ENCODE results near the gene ZNF557. TPM values are rescaled to one million over a fixed set of nuclear protein-coding genes. Genes with fewer than 3 reads are reported as not detected.

The ZNF557 gene
- polyA plus RNA-seq, 1 donor, result 11.7 TPM

DNA sequence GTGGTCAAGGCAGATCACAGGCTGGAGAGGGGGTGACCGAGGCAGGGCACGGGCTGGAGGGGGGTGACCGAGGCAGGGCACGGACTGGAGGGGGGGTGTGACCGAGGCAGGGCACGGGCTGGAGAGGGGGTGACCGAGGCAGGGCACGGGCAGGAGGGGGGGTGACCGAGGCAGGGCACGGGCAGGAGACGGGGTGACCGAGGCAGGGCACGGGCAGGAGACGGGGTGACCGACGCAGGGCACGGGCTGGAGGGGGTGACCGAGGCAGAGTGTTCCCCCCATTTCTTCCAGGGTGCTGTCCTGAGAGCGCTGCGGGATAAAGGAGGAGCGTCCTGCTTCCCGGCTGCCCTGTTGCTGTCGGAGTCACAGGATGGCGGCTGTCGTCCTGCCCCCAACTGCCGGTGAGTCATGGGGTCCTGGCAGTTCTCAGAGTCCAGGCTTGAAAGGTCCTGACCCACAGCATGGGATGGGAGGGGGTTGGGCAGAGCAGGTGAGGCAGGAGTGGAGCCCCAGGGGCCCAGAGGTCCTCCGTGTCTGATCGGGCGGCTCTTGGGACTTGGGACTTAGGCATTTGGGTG lies 5.3 kb downstream of the ZNF557 start:
- no peak for DNase-seq

DNA sequence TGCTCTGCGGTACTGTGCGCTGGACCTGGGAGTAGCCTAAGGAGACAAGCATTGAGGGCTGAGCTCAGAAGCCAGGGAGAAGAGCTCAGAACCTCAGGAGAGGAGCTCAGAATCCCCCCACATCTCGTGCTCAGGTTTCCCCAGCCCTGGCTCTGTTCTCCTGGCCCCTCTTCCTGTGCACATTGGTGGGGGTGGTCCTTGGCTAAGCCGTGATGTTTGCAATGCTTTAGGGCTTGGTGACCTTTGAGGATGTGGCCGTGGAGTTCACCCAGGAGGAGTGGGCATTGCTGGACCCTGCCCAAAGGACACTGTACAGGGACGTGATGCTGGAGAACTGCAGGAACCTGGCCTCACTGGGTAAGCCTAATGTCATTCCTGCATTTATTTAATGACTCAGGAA lies 6.6 kb downstream of the ZNF557 start:
- no peak for DNase-seq

DNA sequence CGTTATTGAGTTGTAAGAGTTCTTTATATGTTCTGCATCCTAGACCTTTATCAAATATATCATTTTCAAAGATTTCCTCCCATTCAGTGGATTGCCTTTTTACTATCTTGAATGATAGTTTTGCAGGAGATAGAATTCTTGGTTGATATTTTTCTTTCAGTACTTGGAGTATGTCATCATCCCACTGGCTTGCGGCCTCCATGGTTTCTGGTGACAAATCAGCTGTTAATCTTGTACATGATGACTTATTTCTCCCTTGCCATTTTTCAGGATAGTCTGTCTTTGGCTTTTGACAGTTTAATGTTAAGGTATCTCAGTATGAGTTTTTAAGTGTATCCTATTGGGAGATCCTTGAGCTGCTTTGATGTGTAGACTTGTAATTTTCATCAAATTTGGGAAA lies 8.5 kb downstream of the ZNF557 start:
- DNase-seq, result no peak

- no peak for DNase-seq
These were observed 13.8 kb downstream of the ZNF557 start for GRCh38 chr19:7083076-7083956.

GRCh38 chr19:7088999-7089398 lies 19.5 kb downstream of the ZNF557 start:
- DNase-seq, result no peak

- no peak for DNase-seq
These were observed 28.6 kb downstream of the ZNF557 start for GRCh38 chr19:7098096-7098495.

DNA sequence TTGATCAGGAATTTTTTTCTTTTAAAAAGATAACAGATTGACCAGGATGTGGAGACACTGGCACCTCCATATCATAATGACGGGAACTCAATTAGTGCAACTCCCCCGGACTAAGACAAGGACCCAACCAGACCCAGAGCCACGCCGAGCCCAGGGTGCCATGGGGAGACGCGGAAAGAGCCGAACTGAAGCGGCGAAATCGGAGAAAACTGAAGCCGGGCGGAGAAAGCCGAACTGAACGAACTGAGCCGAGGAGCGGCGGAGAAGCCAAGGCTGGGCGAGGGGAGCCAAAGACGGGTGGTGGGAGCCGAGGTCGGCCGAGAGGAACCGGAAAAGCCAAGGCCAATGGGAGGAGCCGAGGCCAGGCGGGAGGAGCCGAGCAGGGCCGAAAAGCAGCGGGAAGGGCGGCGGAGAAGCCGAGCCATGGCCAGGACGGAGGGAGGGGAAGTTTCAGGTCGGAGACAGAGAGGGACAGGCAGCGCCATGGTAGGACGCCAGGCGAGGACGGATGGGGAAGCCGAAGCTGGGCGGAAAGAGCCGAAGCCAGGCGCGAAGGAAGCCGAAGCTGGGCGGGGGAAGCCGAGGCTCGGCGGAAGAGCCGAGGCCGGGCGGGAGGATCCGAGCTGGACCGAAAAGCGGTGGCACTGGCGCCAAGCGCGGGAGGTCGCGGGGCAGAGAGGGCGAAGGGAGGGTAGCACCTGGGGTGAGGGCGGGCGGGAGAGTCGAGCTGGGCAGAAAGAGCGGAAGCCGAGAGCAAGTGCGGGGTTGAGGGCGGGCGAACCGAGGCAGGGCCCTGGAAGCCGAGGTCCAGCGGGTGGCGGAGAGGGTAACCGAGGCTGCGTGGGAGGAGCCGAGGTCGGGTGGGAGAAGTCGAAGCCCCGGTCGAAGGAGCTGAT lies 29.4 kb downstream of the ZNF557 start:
- peak; percentile 93 for DNase-seq

DNA sequence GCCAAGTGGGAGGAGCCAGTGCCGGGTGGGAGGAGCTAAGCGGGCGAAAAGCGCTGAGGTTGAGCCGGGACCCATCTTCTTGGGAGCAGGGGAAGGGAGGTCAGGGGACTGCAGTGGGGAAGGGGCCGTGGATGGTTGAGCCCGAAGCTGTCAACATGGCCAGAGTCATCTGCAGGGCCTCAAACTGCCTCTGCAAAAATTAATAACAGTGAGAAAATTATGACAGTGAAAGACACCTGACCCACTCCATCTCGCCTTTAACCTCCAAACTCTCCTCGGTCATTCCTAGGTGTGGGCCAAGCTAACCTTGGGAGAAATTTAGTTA lies 30.1 kb downstream of the ZNF557 start:
- no peak for DNase-seq

DNA sequence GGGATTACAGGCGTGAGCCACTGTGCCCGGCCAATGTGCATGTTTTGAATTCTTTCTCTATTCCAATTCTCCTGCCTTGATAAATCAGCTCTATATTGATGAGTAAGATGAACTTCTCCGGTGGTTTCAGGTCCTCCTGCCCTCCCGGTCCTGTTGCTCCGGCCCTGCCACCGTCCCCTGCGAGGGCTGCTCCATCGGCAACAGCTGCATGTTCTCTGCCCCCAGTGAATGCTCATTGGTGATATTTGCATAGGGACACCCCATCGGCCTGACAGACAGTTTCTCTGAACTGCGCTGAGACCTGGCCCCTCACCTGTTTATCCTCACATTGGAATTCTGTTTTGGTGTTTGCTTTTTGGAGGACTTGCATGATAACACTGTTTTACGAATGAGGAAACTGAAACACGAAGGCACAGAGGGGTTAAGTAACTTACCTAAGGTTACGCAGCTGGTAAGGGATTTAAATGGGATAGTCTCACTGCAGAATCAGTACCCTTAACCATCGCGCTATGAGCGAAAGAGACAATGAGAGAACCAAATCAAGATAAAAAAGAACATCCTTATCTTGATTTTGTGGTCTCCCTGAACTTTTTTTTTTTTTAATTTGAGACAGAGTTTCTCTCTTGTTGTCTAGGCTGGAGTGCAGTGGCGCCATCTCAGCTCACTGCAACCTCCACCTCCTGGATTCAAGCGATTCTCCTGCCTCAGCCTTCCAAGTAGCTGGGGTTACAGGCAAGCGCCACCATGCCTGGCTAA lies 32.2 kb downstream of the ZNF557 start:
- DNase-seq, result no peak

GRCh38 chr19:7104747-7105447 lies 35.4 kb downstream of the ZNF557 start:
- DNase-seq, result no peak

GRCh38 chr19:7106711-7107657 lies 37.5 kb downstream of the ZNF557 start:
- DNase-seq, result no peak

DNA sequence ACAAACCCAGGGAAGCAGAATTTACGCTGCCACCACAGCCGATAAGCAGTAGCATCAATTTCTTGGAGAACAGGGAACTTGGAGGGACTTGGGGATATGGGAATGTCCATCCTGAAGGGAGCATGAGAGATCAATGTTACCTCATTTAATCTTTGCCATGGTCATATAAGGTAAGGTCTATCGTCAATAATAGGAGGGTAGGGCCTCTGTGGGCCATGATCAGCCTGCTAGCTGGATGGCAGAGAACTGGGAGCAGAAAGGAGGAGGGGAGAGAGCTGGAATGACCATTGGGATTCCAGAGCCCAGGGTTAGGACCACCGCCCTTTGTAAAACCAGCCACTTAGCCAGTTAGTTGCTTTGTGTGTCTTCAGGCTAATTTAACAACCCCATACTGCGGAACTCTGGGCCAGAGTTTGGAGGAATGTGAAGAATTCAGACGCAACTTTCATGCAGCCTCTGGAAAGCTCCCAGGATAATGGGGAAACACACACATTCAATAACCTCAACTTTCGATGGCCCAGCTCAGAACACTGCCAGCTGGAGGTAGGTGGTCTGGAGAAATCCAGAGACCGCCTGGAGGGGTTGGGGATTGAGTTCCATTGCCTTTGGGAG lies 40.3 kb downstream of the ZNF557 start:
- no peak for DNase-seq

DNA sequence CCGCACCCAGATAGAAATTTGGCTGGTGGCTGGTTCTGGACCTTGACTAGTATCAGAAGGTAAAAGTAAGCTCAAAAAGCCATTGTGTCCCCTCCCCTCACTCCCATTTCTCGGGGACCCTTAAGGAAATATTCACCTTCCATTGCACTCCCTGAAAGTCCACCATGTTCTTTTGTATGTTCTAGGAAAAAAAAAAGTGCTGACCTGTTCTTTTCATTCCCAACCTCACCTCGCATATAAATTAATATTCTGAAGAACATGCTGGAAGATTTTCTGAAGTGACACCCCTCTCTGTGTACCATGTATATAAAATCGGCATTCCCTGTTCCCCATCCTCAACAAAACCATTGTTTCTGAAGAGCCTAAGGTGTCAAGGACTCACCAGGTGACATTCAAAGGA lies 43.2 kb downstream of the ZNF557 start:
- no peak for DNase-seq

GRCh38 chr19:7113233-7113632 lies 43.7 kb downstream of the ZNF557 start:
- no peak for DNase-seq

GRCh38 chr19:7115721-7116120 lies 46.2 kb downstream of the ZNF557 start:
- no peak for DNase-seq

DNA sequence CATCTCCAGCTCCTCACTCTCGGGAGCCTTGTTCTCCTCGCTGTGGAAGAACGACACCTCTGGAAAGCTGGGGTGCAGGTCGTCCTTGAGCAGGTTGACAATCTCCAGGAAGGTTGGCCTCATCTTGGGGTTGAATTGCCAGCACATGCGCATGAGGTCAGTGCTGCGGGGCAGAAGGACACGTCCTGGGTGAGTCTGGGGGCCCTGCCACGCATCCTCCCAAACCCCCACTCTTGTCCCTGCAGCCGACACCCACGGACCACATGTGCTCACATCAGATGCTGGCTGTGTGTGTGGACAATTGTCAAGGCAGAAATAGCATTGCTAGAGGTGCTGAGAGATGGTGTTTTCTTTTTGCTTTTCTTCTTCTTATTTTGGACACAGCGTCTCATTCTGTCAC lies 47.7 kb downstream of the ZNF557 start:
- no peak for DNase-seq

DNA sequence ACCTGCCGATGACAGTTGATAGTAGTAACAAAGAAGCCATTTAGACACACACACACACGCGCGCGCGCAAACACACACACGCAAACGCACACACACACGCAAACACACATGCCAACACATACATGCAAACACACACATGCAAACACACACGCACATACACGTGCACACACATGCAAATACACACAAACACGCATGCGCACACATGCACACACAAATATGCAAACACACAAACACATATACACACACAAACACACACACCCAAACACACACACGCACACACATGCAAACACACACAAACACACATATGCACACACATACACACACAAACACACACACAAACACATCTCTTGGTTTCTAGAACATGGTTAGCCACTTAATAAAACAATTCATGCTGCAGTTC lies 50.1 kb downstream of the ZNF557 start:
- no peak for DNase-seq

- DNase-seq, result no peak
These were observed 51.0 kb downstream of the ZNF557 start for GRCh38 chr19:7120499-7120898.

DNA sequence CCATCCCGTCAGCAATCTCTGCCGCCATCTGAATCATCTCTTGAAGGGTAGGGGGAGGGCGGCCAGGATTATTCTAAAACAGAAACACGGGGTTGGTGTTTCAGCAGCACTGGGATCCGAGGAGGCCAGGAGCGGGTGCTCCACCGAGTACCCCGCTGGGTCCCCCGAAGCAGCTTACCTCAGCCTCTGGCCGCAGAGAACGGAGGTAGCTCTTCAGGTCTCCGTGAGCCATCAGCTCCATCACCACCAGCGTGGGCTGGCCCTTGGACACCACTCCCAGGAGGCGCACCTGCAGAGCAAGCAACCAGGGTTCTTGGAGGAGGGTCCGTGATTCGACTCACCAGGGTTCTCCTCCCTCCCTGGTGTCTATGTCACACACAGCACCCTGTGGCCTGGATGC lies 53.2 kb downstream of the ZNF557 start:
- DNase-seq, result no peak

GRCh38 chr19:7124782-7125181 lies 55.3 kb downstream of the ZNF557 start:
- no peak for DNase-seq

All from left kidney (tissue), 2 donors.